Spleen (tissue), 11 donors: ENCODE results near the gene GALNTL6. TPM values are rescaled to one million over a fixed set of nuclear protein-coding genes. Genes with fewer than 3 reads are reported as not detected.

Experiments
- DNase-seq: peaks from one replicate; pipeline ENCODE4 v3.0.0-alpha.2; 2020
- H3K27ac ChIP-seq, 8 donors: fragments of 200-600 bp; sonication (generic) in 7 of 8; 1 replicate in 4 of 8; 2 replicates in 4 of 8; pipeline versions ENCODE4 v1.5.0 to v1.8.0; 2016 to 2021; ENCODE audit warnings: inconsistent platforms in 4 of 8, mild to moderate bottlenecking in 4 of 8, moderate library complexity in 1 of 8
- H3K27me3 ChIP-seq, 7 donors: fragments of 200-600 bp; sonication (generic) in 6 of 7; replicated peaks in 1 of 7; 1 replicate in 4 of 7; 2 replicates in 3 of 7; pipeline versions ENCODE4 v1.5.0 to v1.8.0; 2016 to 2021; ENCODE audit warnings: inconsistent platforms in 3 of 7, mild to moderate bottlenecking in 1 of 7
- H3K36me3 ChIP-seq, 6 donors: fragments of 200-600 bp; sonication (generic) in 5 of 6; 1 replicate in 4 of 6; 2 replicates in 2 of 6; pipeline versions ENCODE4 v1.5.0 to v1.8.0; 2016 to 2021; ENCODE audit warnings: inconsistent platforms in 2 of 6
- H3K4me1 ChIP-seq, 6 donors: fragments of 200-600 bp; sonication (generic) in 5 of 6; 1 replicate in 3 of 6; 2 replicates in 3 of 6; pipeline versions ENCODE4 v1.5.0 to v1.8.0; 2016 to 2021; ENCODE audit warnings: inconsistent platforms in 3 of 6
- H3K4me3 ChIP-seq, 8 donors: fragments of 200-600 bp; sonication (generic) in 7 of 8; 1 replicate in 4 of 8; 2 replicates in 4 of 8; pipeline versions ENCODE4 v1.5.0 to v1.8.0; 2016 to 2021; ENCODE audit warnings: inconsistent platforms in 4 of 8, mild to moderate bottlenecking in 4 of 8, moderate library complexity in 2 of 8
- H3K9me3 ChIP-seq, 8 donors: fragments of 200-600 bp; sonication (generic) in 7 of 8; 1 replicate in 4 of 8; 2 replicates in 4 of 8; pipeline versions ENCODE4 v1.5.0 to v1.8.0; 2016 to 2021; ENCODE audit warnings: inconsistent platforms in 4 of 8
- POLR2A ChIP-seq, 3 donors: fragments of 450-650 bp; IDR thresholded peaks; one replicate each; pipeline ENCODE4 v1.5.1; 2017; ENCODE audit warnings: antibody characterized with exemption in 3 of 3, mild to moderate bottlenecking in 1 of 3
- POLR2AphosphoS5 ChIP-seq, 3 donors: sonication (generic); formaldehyde crosslinking; IDR thresholded peaks; one replicate each; pipeline ENCODE4 v1.5.1; 2017; ENCODE audit warnings: antibody characterized with exemption in 3 of 3
- WGBS, 5 donors: extraction: QIAGEN DNeasy Blood & Tissue Kit in 3 of 5; methylation state at CpG; one replicate each; pipeline versions ENCODE4 v1.1.5 to v1.1.7; 2013 to 2018; 5-methylcytosine and 5-hydroxymethylcytosine counted together
- intact Hi-C: fragments of 100-400 bp; cut with DNase I; formaldehyde crosslinking; loops from one replicate; pipeline ENCODE4 v1.15.0; 2023; ENCODE audit warnings: low total_unique reads
- polyA plus RNA-seq, 3 donors: library from polyadenylated mRNA; stranded (reverse); fragments of 200-250 nt; gene quantifications; one replicate each; pipeline ENCODE4 v1.2.1, GENCODE V29; 2013
- total RNA-seq, 7 donors: library from RNA; depleted of rRNA in 3 of 7; stranded (reverse); fragments of >200 nt in 3 of 7; fragmentation: NEBNext Ultra II Directional in 4 of 7; extraction: Animal tissue kit (Norgen Biotek cat#: 25700) in 4 of 7; gene quantifications; one replicate each; pipeline versions ENCODE4 v1.1.0 to v1.2.1, GENCODE V29; 2016 to 2021
- TF ChIP-seq, protein P1 (sequence below), 11 experiments: fragments of 200-600 bp in 7 of 11; fragments of 450-650 bp in 4 of 11; sonication (generic) in 4 of 11; IDR thresholded peaks in 8 of 11; conservative IDR thresholded peaks in 3 of 11; 1 replicate in 7 of 11; 2 replicates in 4 of 11; pipeline versions ENCODE4 v1.4.0 to v1.8.0; 2016 to 2021; ENCODE audit warnings: antibody characterized with exemption in 11 of 11, inconsistent platforms in 4 of 11, mild to moderate bottlenecking in 1 of 11
- donor health status: healthy with polysubstance abuse.
- donor health status: DM: no; HTN: no; CAD: no; lungs with moderate emphysema.
- donor health status: DM: no; HTN: no; CAD: no.
- donor health status: Bipolar disorder and iron deficiency.
- donor health status: healthy.
- donor health status: DM: no; HTN: no; CAD: no.
- donor health status: DM: yes; HTN: yes; CAD: no.

The GALNTL6 gene
- total and polyA plus RNA-seq, 10 donors, result 3.2 to 12.5 (median 7.1) TPM

DNA sequence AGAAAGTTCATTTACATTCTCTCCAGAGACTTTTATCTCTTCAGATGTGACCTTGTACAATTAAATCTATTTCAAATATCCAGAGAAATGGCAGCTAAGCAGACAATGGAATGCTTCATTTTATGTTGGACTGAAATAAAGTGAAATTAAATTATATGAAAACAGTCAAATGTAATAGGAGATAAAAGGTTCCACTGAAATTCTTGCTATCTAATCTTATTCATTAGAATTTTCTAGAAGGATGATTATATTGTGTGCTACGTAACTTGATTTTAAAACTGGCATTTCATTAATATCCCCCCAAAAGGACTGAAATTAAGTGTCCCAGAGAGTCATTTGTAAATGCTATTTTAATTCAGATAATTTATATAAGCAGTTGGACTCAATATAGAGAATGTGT, 708.5 kb downstream of the GALNTL6 start:
- H3K4me3 ChIP-seq, result no peak overlapping the region
- H3K27me3 ChIP-seq, result no peaks in the 10 kb centered on the region
- TF ChIP-seq, protein P1, sequence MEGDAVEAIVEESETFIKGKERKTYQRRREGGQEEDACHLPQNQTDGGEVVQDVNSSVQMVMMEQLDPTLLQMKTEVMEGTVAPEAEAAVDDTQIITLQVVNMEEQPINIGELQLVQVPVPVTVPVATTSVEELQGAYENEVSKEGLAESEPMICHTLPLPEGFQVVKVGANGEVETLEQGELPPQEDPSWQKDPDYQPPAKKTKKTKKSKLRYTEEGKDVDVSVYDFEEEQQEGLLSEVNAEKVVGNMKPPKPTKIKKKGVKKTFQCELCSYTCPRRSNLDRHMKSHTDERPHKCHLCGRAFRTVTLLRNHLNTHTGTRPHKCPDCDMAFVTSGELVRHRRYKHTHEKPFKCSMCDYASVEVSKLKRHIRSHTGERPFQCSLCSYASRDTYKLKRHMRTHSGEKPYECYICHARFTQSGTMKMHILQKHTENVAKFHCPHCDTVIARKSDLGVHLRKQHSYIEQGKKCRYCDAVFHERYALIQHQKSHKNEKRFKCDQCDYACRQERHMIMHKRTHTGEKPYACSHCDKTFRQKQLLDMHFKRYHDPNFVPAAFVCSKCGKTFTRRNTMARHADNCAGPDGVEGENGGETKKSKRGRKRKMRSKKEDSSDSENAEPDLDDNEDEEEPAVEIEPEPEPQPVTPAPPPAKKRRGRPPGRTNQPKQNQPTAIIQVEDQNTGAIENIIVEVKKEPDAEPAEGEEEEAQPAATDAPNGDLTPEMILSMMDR (IDR thresholded peaks at IDR 0.05 in 8 of 11, conservative IDR thresholded peaks at IDR 0.05 in 3 of 11), result no peak
- no peak for TF ChIP-seq POLR2AphosphoS5 (IDR thresholded peaks at IDR 0.05)
- no peak for TF ChIP-seq POLR2A (IDR thresholded peaks at IDR 0.05)
- intact Hi-C loops, result no loop called here
- DNase-seq, result no peak
- H3K4me1 ChIP-seq, result no peaks in the 10 kb centered on the region
- no peaks in the 10 kb centered on the region for H3K36me3 ChIP-seq
- H3K9me3 ChIP-seq, result no peaks in the 10 kb centered on the region
- WGBS, 5 donors, result 79 to 94% (median 85%) methylated on average over 1 of the region's 1 CpG
- no peak overlapping the region for H3K27ac ChIP-seq

DNA sequence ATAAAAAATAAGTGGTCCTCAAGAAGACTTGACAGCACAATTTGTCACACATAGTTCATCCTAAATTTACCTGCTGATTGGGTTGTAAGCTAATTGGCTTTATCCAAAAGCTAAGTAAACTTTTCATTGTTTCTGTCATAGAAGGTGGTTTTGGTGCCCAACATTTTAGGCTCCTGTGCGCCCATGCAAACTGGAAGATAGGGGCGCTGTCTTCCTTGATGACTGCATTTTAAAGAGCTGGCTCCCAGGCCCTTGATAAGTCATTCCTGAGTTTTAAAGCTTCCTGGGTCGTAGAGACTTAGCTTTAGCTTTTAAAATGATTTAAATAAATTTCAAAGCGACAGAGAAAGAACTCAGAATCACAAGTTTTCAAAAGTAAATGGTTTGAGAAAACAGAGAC, 730.0 kb downstream of the GALNTL6 start:
- Histone ChIP-seq H3K4me1 (no peaks in the 10 kb centered on the region), H3K27ac (no peak overlapping the region), H3K36me3 (no peaks in the 10 kb centered on the region), H3K4me3 (no peak overlapping the region), H3K27me3 (no peaks in the 10 kb centered on the region), H3K9me3 (peaks cover 0 to 5% (median 0%) of the 10 kb centered on the region in 8 donors)
- intact Hi-C loops, result no loop called here
- TF ChIP-seq, protein P1 (IDR thresholded peaks at IDR 0.05 in 8 of 11, conservative IDR thresholded peaks at IDR 0.05 in 3 of 11), result no peak
- TF ChIP-seq POLR2AphosphoS5 (IDR thresholded peaks at IDR 0.05), result no peak
- TF ChIP-seq POLR2A (IDR thresholded peaks at IDR 0.05), result no peak
- no peak for DNase-seq
- WGBS, 5 donors, result 65 to 76% (median 67%) methylated on average over 4 of the region's 4 CpGs

DNA sequence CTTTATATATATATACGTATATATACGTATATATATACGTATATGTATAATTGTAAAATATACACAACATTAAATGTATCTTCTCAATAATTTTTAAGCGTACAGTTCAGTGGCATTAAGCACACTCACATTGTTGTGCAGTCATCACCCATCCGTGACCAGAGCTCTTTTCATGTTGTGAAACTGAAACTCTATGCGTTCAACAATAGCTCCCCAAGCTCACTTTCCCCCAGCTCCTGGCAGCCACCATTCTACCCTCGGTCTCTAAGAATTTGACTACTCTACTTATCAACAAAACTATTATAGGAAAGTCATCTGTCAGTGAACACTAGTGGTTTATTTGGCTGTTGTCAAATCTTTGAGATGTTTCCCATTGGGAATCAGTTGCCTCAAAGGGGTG, 733.6 kb downstream of the GALNTL6 start:
- 56 to 66% (median 63%) methylated on average over 7 of the region's 7 CpGs for WGBS, 5 donors
- no peak for TF ChIP-seq POLR2A (IDR thresholded peaks at IDR 0.05)
- TF ChIP-seq, protein P1 (IDR thresholded peaks at IDR 0.05 in 8 of 11, conservative IDR thresholded peaks at IDR 0.05 in 3 of 11), result no peak
- TF ChIP-seq POLR2AphosphoS5 (IDR thresholded peaks at IDR 0.05), result no peak
- Histone ChIP-seq H3K4me3 (no peak overlapping the region), H3K27me3 (no peaks in the 10 kb centered on the region), H3K9me3 (peaks cover 0 to 3% (median 0%) of the 10 kb centered on the region in 8 donors), H3K27ac (no peak overlapping the region), H3K36me3 (no peaks in the 10 kb centered on the region), H3K4me1 (no peaks in the 10 kb centered on the region)
- intact Hi-C loops, result no loop called here
- DNase-seq, result no peak

DNA sequence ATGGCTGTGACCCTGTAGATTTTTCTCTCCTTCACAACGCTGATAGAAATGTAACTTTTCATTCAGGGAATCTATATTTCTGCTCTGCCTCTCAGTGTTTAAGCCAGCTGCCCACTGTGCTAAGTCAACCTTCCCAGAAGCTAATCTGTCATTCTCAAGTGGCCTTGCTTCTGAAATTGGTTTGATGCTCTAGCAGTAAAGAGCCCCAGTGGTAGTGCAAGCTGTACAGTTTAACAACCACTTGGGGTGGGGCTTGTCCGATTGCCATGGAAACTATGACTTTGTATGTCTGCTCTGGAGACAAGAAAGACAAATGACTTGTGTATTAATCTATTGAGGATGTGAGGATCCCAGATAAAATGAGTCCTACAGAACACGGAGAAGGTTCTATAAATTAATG, 734.5 kb downstream of the GALNTL6 start:
- no peak for DNase-seq
- H3K36me3 ChIP-seq, result no peaks in the 10 kb centered on the region
- H3K27me3 ChIP-seq, result no peaks in the 10 kb centered on the region
- intact Hi-C loops, result no loop called here
- H3K9me3 ChIP-seq, result no peaks in the 10 kb centered on the region
- 76 to 90% (median 79%) methylated on average over 3 of the region's 3 CpGs for WGBS, 5 donors
- no peak overlapping the region for H3K4me3 ChIP-seq
- no peak for TF ChIP-seq POLR2A (IDR thresholded peaks at IDR 0.05)
- no peak for TF ChIP-seq POLR2AphosphoS5 (IDR thresholded peaks at IDR 0.05)
- TF ChIP-seq, protein P1 (IDR thresholded peaks at IDR 0.05 in 8 of 11, conservative IDR thresholded peaks at IDR 0.05 in 3 of 11), result no peak
- no peak overlapping the region for H3K27ac ChIP-seq
- no peaks in the 10 kb centered on the region for H3K4me1 ChIP-seq
